ENCODE measurements around the gene RNFT2.

- no peak for TF ChIP-seq CTCF (IDR thresholded peaks at IDR 0.05)
- no peak for TF ChIP-seq POLR2A (IDR thresholded peaks at IDR 0.05)
These were observed 3.0 kb upstream of the RNFT2 start for GRCh38 chr12:116735084-116735483.
